Prostate gland (tissue), 2 donors: ENCODE data around the gene FGF3. TPM values are rescaled to one million over a fixed set of nuclear protein-coding genes. Genes with fewer than 3 reads are reported as not detected.

Experiments
- DNase-seq: peaks from one replicate; pipeline ENCODE4 v3.0.0-alpha.2; 2019; ENCODE audit warnings: low spot score
- H3K27ac ChIP-seq, 2 donors: fragments of 200-600 bp; sonication (generic); 2 replicates each; pipeline ENCODE4 v1.5.1; 2017 to 2019
- H3K27me3 ChIP-seq: fragments of 200-600 bp; sonication (generic); replicated peaks from 2 replicates; pipeline ENCODE4 v1.5.1; 2019; ENCODE audit not compliant: insufficient read depth
- H3K36me3 ChIP-seq, 2 donors: fragments of 200-600 bp; sonication (generic); 1 replicate in 1 of 2; 2 replicates in 1 of 2; pipeline versions ENCODE4 v1.5.1 to v1.8.1; 2017 to 2019
- H3K4me1 ChIP-seq: fragments of 200-600 bp; sonication (generic); replicated peaks from 2 replicates; pipeline ENCODE4 v1.5.1; 2019
- H3K4me3 ChIP-seq, 2 donors: fragments of 200-600 bp; sonication (generic); 2 replicates each; pipeline ENCODE4 v1.5.1; 2017 to 2019
- H3K9me3 ChIP-seq: fragments of 200-600 bp; sonication (generic); 2 replicates; pipeline ENCODE4 v1.5.1; 2017
- CTCF ChIP-seq, 4 experiments: fragments of 200-600 bp in 2 of 4; fragments of 450-650 bp in 2 of 4; sonication (generic) in 2 of 4; IDR thresholded peaks; 1 replicate in 3 of 4; 2 replicates in 1 of 4; pipeline ENCODE4 v1.5.1; 2016 to 2019; ENCODE audit warnings: antibody characterized with exemption in 4 of 4, mild to moderate bottlenecking in 2 of 4, moderate library complexity in 2 of 4
- POLR2A ChIP-seq: fragments of 450-650 bp; IDR thresholded peaks from one replicate; pipeline ENCODE4 v1.6.1; 2016; ENCODE audit warnings: antibody characterized with exemption, mild to moderate bottlenecking
- POLR2AphosphoS5 ChIP-seq: sonication (generic); formaldehyde crosslinking; IDR thresholded peaks from one replicate; pipeline ENCODE4 v1.6.1; 2017; ENCODE audit warnings: antibody characterized with exemption
- WGBS: methylation state at CpG from one replicate; pipeline ENCODE4 v1.1.5; 2018; 5-methylcytosine and 5-hydroxymethylcytosine counted together
- intact Hi-C: fragments of 100-400 bp; cut with DNase I; formaldehyde crosslinking; loops from one replicate; pipeline ENCODE4 v1.14.2; 2022
- total RNA-seq, 2 donors: library from RNA; depleted of rRNA; stranded (reverse); fragments of >200 nt; gene quantifications; one replicate each; pipeline ENCODE4 v1.1.0, GENCODE V29; 2016

Gene FGF3
- total RNA-seq, 2 donors from 2014 or later, result not detected

GRCh38 chr11:69812256-69812655, 7.0 kb downstream of the FGF3 start:
- H3K27ac ChIP-seq, result no peak overlapping the region
- H3K9me3 ChIP-seq, result no peaks in the 10 kb centered on the region
- no peak for DNase-seq
- H3K36me3 ChIP-seq, result no peaks in the 10 kb centered on the region
- WGBS, result 97% methylated on average over 7 of the region's 7 CpGs
- peaks cover 15% of the 10 kb centered on the region for H3K27me3 ChIP-seq
- no peak for TF ChIP-seq CTCF (IDR thresholded peaks at IDR 0.05)
- no peak for TF ChIP-seq POLR2AphosphoS5
- no peak for TF ChIP-seq POLR2A
- no peaks in the 10 kb centered on the region for H3K4me1 ChIP-seq
- intact Hi-C loops, result no loop called here
- H3K4me3 ChIP-seq, result no peak overlapping the region

- WGBS, result 60% methylated on average over 3 of the region's 3 CpGs
- Histone ChIP-seq H3K27me3 (peaks cover 8% of the 10 kb centered on the region), H3K4me1 (no peaks in the 10 kb centered on the region), H3K9me3 (no peaks in the 10 kb centered on the region), H3K36me3 (no peaks in the 10 kb centered on the region), H3K27ac (no peak overlapping the region), H3K4me3 (no peak overlapping the region)
- DNase-seq, result no peak
- intact Hi-C loops, result no loop called here
- no peak for TF ChIP-seq POLR2AphosphoS5
- no peak for TF ChIP-seq POLR2A
- TF ChIP-seq CTCF (IDR thresholded peaks at IDR 0.05), result no peak
Measured at GRCh38 chr11:69811431-69811830, 7.8 kb downstream of the FGF3 start.

- Histone ChIP-seq H3K4me1 (no peaks in the 10 kb centered on the region), H3K9me3 (no peaks in the 10 kb centered on the region), H3K4me3 (no peak overlapping the region), H3K27me3 (no peaks in the 10 kb centered on the region), H3K27ac (no peak overlapping the region), H3K36me3 (no peaks in the 10 kb centered on the region)
- intact Hi-C loops, result no loop called here
- 97% methylated on average over 37 of the region's 39 CpGs for WGBS
- no peak for TF ChIP-seq CTCF (IDR thresholded peaks at IDR 0.05)
- no peak for TF ChIP-seq POLR2AphosphoS5
- no peak for TF ChIP-seq POLR2A
- DNase-seq, result no peak
Measured at GRCh38 chr11:69810289-69811118, 8.7 kb downstream of the FGF3 start.

GRCh38 chr11:69808667-69809086, 10.5 kb downstream of the FGF3 start:
- intact Hi-C loops, result no loop called here
- Histone ChIP-seq H3K27me3 (peaks cover 2% of the 10 kb centered on the region), H3K4me1 (no peaks in the 10 kb centered on the region)

More at GRCh38 chr11:69808667-69809086, 10.5 kb downstream of the FGF3 start:
- H3K27ac ChIP-seq, result no peak overlapping the region
- H3K4me3 ChIP-seq, result no peak overlapping the region
- no peak for TF ChIP-seq POLR2A
- TF ChIP-seq CTCF (IDR thresholded peaks at IDR 0.05), result no peak
- no peak for TF ChIP-seq POLR2AphosphoS5
- H3K9me3 ChIP-seq, result no peaks in the 10 kb centered on the region
- 28% methylated on average over 6 of the region's 7 CpGs for WGBS
- DNase-seq, result no peak
- no peaks in the 10 kb centered on the region for H3K36me3 ChIP-seq
